HepG2 (cell line): Measurements from ENCODE around the gene TRIM6. TPM values are rescaled to one million over a fixed set of nuclear protein-coding genes. Genes with fewer than 3 reads are reported as not detected.

Source experiments
- ATAC-seq: fragments of 200-7000 bp; cut with Tn5 transposase; 3 replicates; pipeline ENCODE4 v1.9.1; 2020; ENCODE audit warnings: mild to moderate bottlenecking, moderate library complexity
- Bru-seq: library from RNA; stranded (reverse); fragments of 400-500 nt; gene quantifications from one replicate; lab custom pipeline; 2021; lab: Mats Ljungman, UMichigan
- BruChase-seq, 2 experiments: library from RNA; stranded (reverse); fragments of 400-500 nt; gene quantifications; one replicate each; lab custom pipeline; 2021; lab: Mats Ljungman, UMichigan
- BruUV-seq: library from RNA; stranded (reverse); fragments of 400-500 nt; replicated peaks from 2 replicates; lab custom pipeline; 2021; lab: Mats Ljungman, UMichigan
- CTCF ChIA-PET: fragments of 300-600 bp; formaldehyde crosslinking; extraction: SDS; loops from one replicate; lab custom pipeline; 2021; ENCODE audit warnings: low total read pairs, inconsistent platforms, low intra/inter-chr PET ratio; lab: Yijun Ruan, JAX
- POLR2A ChIA-PET: fragments of 350-600 bp; sonication (Branson Sonifier 250); formaldehyde crosslinking; loops from one replicate; lab custom pipeline; 2020; ENCODE audit warnings: antibody characterized with exemption, inconsistent platforms; lab: Yijun Ruan, JAX
- DNase-seq: peaks from one replicate; pipeline ENCODE4 v3.0.0-alpha.2; 2015; ENCODE audit warnings: low spot score
- FAIRE-seq: peaks from 3 replicates; lab custom pipeline; 2011; peaks lifted over from hg19 to GRCh38; lab: Jason Lieb, UNC
- H2AFZ ChIP-seq: one replicate; pipeline ENCODE4 v1.6.1; 2011; ENCODE audit warnings: low read length, inconsistent platforms
- H3K27ac ChIP-seq: fragments of 300-600 bp; 3 replicates; pipeline ENCODE4 v1.8.0; 2011; ENCODE audit warnings: mixed run types, mild to moderate bottlenecking, mixed read lengths, low read length, inconsistent platforms; ENCODE audit not compliant: insufficient read depth; ENCODE audit errors: extremely low read length
- H3K27me3 ChIP-seq, 2 experiments: fragments of 200-600 bp in 1 of 2; 2 replicates in 1 of 2; 3 replicates in 1 of 2; pipeline versions ENCODE4 v1.6.0 to v1.8.0; 2011; ENCODE audit warnings: low read length in 2 of 2, mild to moderate bottlenecking in 2 of 2, moderate library complexity in 2 of 2, inconsistent platforms in 1 of 2; ENCODE audit not compliant: insufficient read depth in 2 of 2, control insufficient read depth in 1 of 2
- H3K36me3 ChIP-seq, 2 experiments: fragments of 200-600 bp in 1 of 2; replicated peaks in 1 of 2; 2 replicates in 1 of 2; 3 replicates in 1 of 2; pipeline versions ENCODE4 v1.5.1 to v1.8.0; 2011; ENCODE audit warnings: low read length in 2 of 2, inconsistent platforms in 1 of 2; ENCODE audit not compliant: insufficient read depth in 2 of 2, control insufficient read depth in 1 of 2
- H3K4me1 ChIP-seq: 2 replicates; pipeline ENCODE4 v1.5.1; 2012; ENCODE audit warnings: low read length, inconsistent platforms; ENCODE audit not compliant: insufficient read depth
- H3K4me2 ChIP-seq: 2 replicates; pipeline ENCODE4 v1.6.0; 2011; ENCODE audit warnings: low read depth, low read length, inconsistent platforms
- H3K4me3 ChIP-seq, 3 experiments: fragments of 200-600 bp in 1 of 3; sonication (generic), shearing (Covaris generic) in 1 of 3; replicated peaks in 1 of 3; 2 replicates each; pipeline ENCODE4 v1.5.1; 2011 to 2016; ENCODE audit warnings: low read length in 3 of 3, inconsistent platforms in 2 of 3, low read depth in 2 of 3, mild to moderate bottlenecking in 2 of 3, control low read depth in 1 of 3, mixed read lengths in 1 of 3; ENCODE audit not compliant: insufficient read depth in 1 of 3
- H3K79me2 ChIP-seq: one replicate; pipeline ENCODE4 v1.6.1; 2011; ENCODE audit warnings: low read length, inconsistent platforms; ENCODE audit not compliant: insufficient read depth
- H3K9ac ChIP-seq: 2 replicates; pipeline ENCODE4 v1.6.0; 2011; ENCODE audit warnings: mild to moderate bottlenecking, low read depth, low read length, inconsistent platforms; ENCODE audit not compliant: insufficient read depth
- H3K9me3 ChIP-seq: 2 replicates; pipeline ENCODE4 v1.5.1; 2012; ENCODE audit warnings: mild to moderate bottlenecking, low read length
- H4K20me1 ChIP-seq: 2 replicates; pipeline ENCODE4 v1.6.0; 2011; ENCODE audit warnings: inconsistent platforms, mild to moderate bottlenecking, low read length, moderate library complexity; ENCODE audit not compliant: insufficient read depth
- GMEB1 ChIP-seq: sonication (generic); formaldehyde crosslinking; IDR thresholded peaks from 2 replicates; pipeline ENCODE4 v1.5.1; 2020; ENCODE audit warnings: missing genetic modification reagents, mild to moderate bottlenecking, borderline replicate concordance
- HNRNPK ChIP-seq: fragments of 200-400 bp; formaldehyde crosslinking; IDR thresholded peaks from 2 replicates; pipeline ENCODE4 v1.6.1; 2018; ENCODE audit warnings: low read length, low read depth, moderate library complexity, mild to moderate bottlenecking; ENCODE audit not compliant: poor library complexity, severe bottlenecking
- WGBS: methylation state at CpG from one replicate; pipeline ENCODE4 v1.1.6; 2017; ENCODE audit warnings: low lambda C conversion rate; 5-methylcytosine and 5-hydroxymethylcytosine counted together
- in situ Hi-C: cut with HindIII; loops from 2 replicates; pipeline ENCODE4 v1.10.0; 2017; ENCODE audit warnings: low pct_unique_long_range_greater_than_20kb; ENCODE audit not compliant: extremely low pct_ligation_motif_present
- intact Hi-C: fragments of 100-400 bp; cut with micrococcal nuclease; formaldehyde crosslinking; loops from one replicate; pipeline ENCODE4 v1.10.0; 2022; ENCODE audit not compliant: unreplicated experiment
- long read RNA-seq, 2 experiments: library from RNA in 1 of 2; library from polyadenylated mRNA in 1 of 2; stranded (forward) in 1 of 2; unstranded in 1 of 2; transcript quantifications; one replicate each; pipeline ENCODE4 v2.0.0, GENCODE V29; 2019 to 2022
- polyA minus RNA-seq, 3 experiments: library from RNA; depleted of rRNA, polyadenylated mRNA; stranded (reverse); fragments of >200 nt; gene quantifications; 2 replicates each; pipeline ENCODE4 v1.2.3, GENCODE V29; 2011; ENCODE audit warnings: low replicate concordance in 1 of 3
- polyA plus RNA-seq, 8 experiments: library from polyadenylated mRNA; depleted of rRNA in 3 of 8; stranded (reverse) in 7 of 8; unstranded in 1 of 8; fragments of >200 nt; fragmentation: Illumina TruSeq in 4 of 8; extraction: Trizol in 4 of 8; gene quantifications; 2 replicates each; pipeline versions ENCODE4 v1.2.1 to v1.2.3, GENCODE V29; 2011 to 2016; ENCODE audit warnings: low read depth in 4 of 8, missing spikeins in 1 of 8, mixed read lengths in 1 of 8; ENCODE audit not compliant: insufficient read depth in 1 of 8
- total RNA-seq, 5 experiments: library from RNA; depleted of rRNA; stranded (reverse); fragments of >200 nt; fragmentation: Illumina TruSeq; extraction: Trizol; gene quantifications; 2 replicates each; pipeline ENCODE4 v1.2.3, GENCODE V29; 2016; ENCODE audit warnings: low read depth in 1 of 5

The TRIM6 gene
- not detected in 2 replicates for total RNA-seq (2016; rRNA removed; fragmentation: Illumina TruSeq; extraction: Trizol)
- not detected in 2 replicates for total RNA-seq (2016; cell fraction: cytosol; rRNA removed; fragmentation: Illumina TruSeq; extraction: Trizol; ENCODE audit: low read depth)
- total RNA-seq (2016; cell fraction: insoluble cytoplasmic fraction; rRNA removed; fragmentation: Illumina TruSeq; extraction: Trizol), result not detected in 2 replicates
- not detected in 2 replicates for total RNA-seq (2016; cell fraction: membrane; rRNA removed; fragmentation: Illumina TruSeq; extraction: Trizol)
- not detected in 2 replicates for total RNA-seq (2016; cell fraction: nucleus; rRNA removed; fragmentation: Illumina TruSeq; extraction: Trizol)
- polyA plus RNA-seq (2011; rRNA removed), result not detected in 2 replicates
- polyA plus RNA-seq (2011; cell fraction: cytosol; rRNA removed), result not detected in 2 replicates
- polyA plus RNA-seq (2011; cell fraction: nucleus; rRNA removed), result not detected in 2 replicates
- polyA plus RNA-seq (2012), result not detected in 2 replicates
- polyA plus RNA-seq (2016; cell fraction: cytosol; fragmentation: Illumina TruSeq; extraction: Trizol; ENCODE audit: low read depth), result not detected in 2 replicates
- polyA plus RNA-seq (2016; cell fraction: insoluble cytoplasmic fraction; fragmentation: Illumina TruSeq; extraction: Trizol; ENCODE audit: low read depth), result not detected in 2 replicates
- not detected in 2 replicates for polyA plus RNA-seq (2016; cell fraction: membrane; fragmentation: Illumina TruSeq; extraction: Trizol; ENCODE audit: low read depth)
- not detected in 2 replicates for polyA plus RNA-seq (2016; cell fraction: nucleus; fragmentation: Illumina TruSeq; extraction: Trizol; ENCODE audit: insufficient read depth, low read depth)
- polyA minus RNA-seq (2011; rRNA and poly(A)+ RNA removed; ENCODE audit: low replicate concordance), result not detected in 2 replicates
- polyA minus RNA-seq (2011; cell fraction: cytosol; rRNA and poly(A)+ RNA removed), result not detected in 2 replicates
- not detected in 2 replicates for polyA minus RNA-seq (2011; cell fraction: nucleus; rRNA and poly(A)+ RNA removed)
- percentile 6 among the genes with signal in this experiment for Bru-seq, nascent RNA
- percentile 22 among the genes with signal in this experiment for BruChase-seq, experiment 1, labeled RNA remaining after a 6-hour chase
- not detected for BruChase-seq, experiment 2, labeled RNA remaining after a 2-hour chase
- long read RNA-seq, experiment 1, result 0 reads
- long read RNA-seq, experiment 2, result 0 reads

GRCh38 chr11:5596607-5597201, at the start of gene TRIM6:
Gene TRIM6, plus strand, starts transcription at chr11:5596637. Its CDS starts 261 bp downstream, at chr11:5596898.
- no peak for TF ChIP-seq GMEB1 (CRISPR knock-in tag)
- TF ChIP-seq HNRNPK, result peak; percentile 6
- BruUV-seq, result no TSS peak
- H3K36me3 ChIP-seq, result no peaks in the 10 kb centered on the region
- no peak within 1 kb of the TSS for H3K4me3 ChIP-seq
- no peaks in the 10 kb centered on the region for H3K9me3 ChIP-seq
- no peak within 1 kb of the TSS for H2AFZ ChIP-seq
- no peak within 1 kb of the TSS for H3K27ac ChIP-seq
- FAIRE-seq, result no peak
- ChIA-PET POLR2A (no interaction called here), CTCF (no interaction called here)
- no peaks in the 10 kb centered on the region for H3K79me2 ChIP-seq
- no peak for DNase-seq
- no peak within 1 kb of the TSS for H3K9ac ChIP-seq
- in situ Hi-C loops, result no loop called here
- WGBS, result 51% methylated on average over 20 of the region's 20 CpGs
- intact Hi-C loops, result no loop called here
- H4K20me1 ChIP-seq, result no peaks in the 10 kb centered on the region
- H3K27me3 ChIP-seq, result 0 out of 5 replicates have a peak, but pooled peaks cover 0 to 2% of the 10 kb centered on the region in 2 experiments
- H3K4me1 ChIP-seq, result no peaks in the 10 kb centered on the region
- no peak for ATAC-seq
- no peak within 1 kb of the TSS for H3K4me2 ChIP-seq
